Vagina (tissue), 2 donors: ENCODE measurements around the gene STX10.
A peak's percentile ranks its signal among the peaks of the same experiment; 100 is the strongest.

Source experiments
- CTCF ChIP-seq, 3 experiments: fragments of 450-650 bp in 2 of 3; fragments of 200-600 bp in 1 of 3; sonication (generic) in 1 of 3; IDR thresholded peaks; one replicate each; pipeline ENCODE4 v1.5.1; 2017 to 2019; ENCODE audit warnings: antibody characterized with exemption in 3 of 3, mild to moderate bottlenecking in 2 of 3, moderate library complexity in 2 of 3
- POLR2AphosphoS5 ChIP-seq, 2 donors: sonication (generic); formaldehyde crosslinking; IDR thresholded peaks; one replicate each; pipeline ENCODE4 v1.9.0; 2017; ENCODE audit warnings: antibody characterized with exemption in 2 of 2, mild to moderate bottlenecking in 2 of 2, low read depth in 1 of 2; ENCODE audit not compliant: insufficient read depth in 1 of 2

GRCh38 chr19:13095393-13095784 lies 54.8 kb downstream of the STX10 start:
- TF ChIP-seq CTCF (IDR thresholded peaks at IDR 0.05) (no peak), POLR2AphosphoS5 (IDR thresholded peaks at IDR 0.05; ENCODE audit: insufficient read depth in 1 of 2, low read depth in 1 of 2) (peak in 1 of 2 donors; percentile 6)
